Left lung (tissue), 10 donors: Measurements from ENCODE around the gene MTHFD1L. TPM values are rescaled to one million over a fixed set of nuclear protein-coding genes. Genes with fewer than 3 reads are reported as not detected.

ENCODE experiments used
- ATAC-seq: fragments of 200-7000 bp; cut with Tn5 transposase; one replicate; pipeline ENCODE4 v1.9.1; 2020; ENCODE audit warnings: moderate library complexity
- DNase-seq, 4 donors: peaks; one replicate each; pipeline ENCODE4 v3.0.0-alpha.2; 2013 to 2020
- H3K27ac ChIP-seq, 2 donors: fragments of 200-600 bp; sonication (generic) in 1 of 2; one replicate each; pipeline versions ENCODE4 v1.5.0 to v1.8.0; 2020 to 2021
- H3K27me3 ChIP-seq, 2 donors: fragments of 200-600 bp; sonication (generic) in 1 of 2; one replicate each; pipeline versions ENCODE4 v1.5.0 to v1.8.0; 2020 to 2021
- H3K36me3 ChIP-seq, 2 donors: fragments of 200-600 bp; sonication (generic) in 1 of 2; one replicate each; pipeline versions ENCODE4 v1.5.0 to v1.8.0; 2020 to 2021
- H3K4me1 ChIP-seq, 2 donors: fragments of 200-600 bp; one replicate each; pipeline ENCODE4 v1.8.0; 2021
- H3K4me3 ChIP-seq, 2 donors: fragments of 200-600 bp; sonication (generic) in 1 of 2; one replicate each; pipeline versions ENCODE4 v1.5.0 to v1.8.0; 2020 to 2021; ENCODE audit warnings: mild to moderate bottlenecking in 1 of 2
- H3K9me3 ChIP-seq, 2 donors: fragments of 200-600 bp; sonication (generic) in 1 of 2; one replicate each; pipeline versions ENCODE4 v1.5.0 to v1.8.0; 2020 to 2021
- CTCF ChIP-seq, 2 donors: fragments of 200-600 bp; sonication (generic) in 1 of 2; IDR thresholded peaks; one replicate each; pipeline versions ENCODE4 v1.5.0 to v1.8.0; 2021; ENCODE audit warnings: antibody characterized with exemption in 2 of 2
- intact Hi-C, 2 donors: fragments of 100-400 bp; cut with DNase I; formaldehyde crosslinking; loops; one replicate each; pipeline versions ENCODE4 v1.11.2 to v1.14.2; 2022
- polyA plus RNA-seq, 6 donors: library from polyadenylated mRNA; unstranded; fragments of 120-200 nt; gene quantifications; one replicate each; pipeline ENCODE4 v1.2.1, GENCODE V29; 2013; ENCODE audit not compliant: insufficient read length in 6 of 6
- total RNA-seq, 2 donors: library from RNA; stranded (reverse); fragmentation: NEBNext Ultra II Directional; extraction: Animal tissue kit (Norgen Biotek cat#: 25700); gene quantifications; one replicate each; pipeline ENCODE4 v1.2.1, GENCODE V29; 2021
- donor health status: DM: no; HTN: yes; CAD: no.
- donor health status: DM: no; HTN: no; CAD: no.

The MTHFD1L gene
- total and polyA plus RNA-seq, 8 donors, result 11.9 to 38.2 (median 16.0) TPM

- intact Hi-C loops, result no loop called here
- Histone ChIP-seq H3K27ac (no peak overlapping the region), H3K36me3 (peaks cover 0 to 34% of the 10 kb centered on the region in 2 donors), H3K4me1 (no peaks in the 10 kb centered on the region), H3K9me3 (no peaks in the 10 kb centered on the region), H3K4me3 (no peak overlapping the region), H3K27me3 (no peaks in the 10 kb centered on the region)
- peak in 1 of 4 donors; percentile 57 for DNase-seq
- no peak for ATAC-seq
- TF ChIP-seq CTCF (IDR thresholded peaks at IDR 0.05), result no peak
Observed at GRCh38 chr6:150906641-150907326, 41.3 kb downstream of the MTHFD1L start.

DNA sequence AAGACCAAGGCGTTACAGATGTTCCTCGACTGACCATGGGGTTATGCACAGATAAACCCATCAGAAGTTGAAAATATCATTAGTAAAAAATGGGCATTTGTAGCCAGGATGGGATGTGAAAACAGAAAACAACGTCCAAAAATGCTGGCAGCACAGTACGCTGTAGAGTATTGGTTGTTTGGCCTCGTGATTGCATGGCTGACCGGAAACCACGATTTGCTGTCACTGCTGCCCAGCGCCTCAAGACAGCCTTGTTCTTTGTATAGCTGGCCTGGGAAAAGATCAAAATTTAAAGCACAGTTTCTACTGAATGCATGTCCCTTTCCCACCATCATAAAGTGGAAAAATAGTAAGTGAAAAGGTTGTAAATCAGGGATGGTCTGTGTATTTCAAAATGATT is 41.9 kb downstream of the MTHFD1L start:
- Histone ChIP-seq H3K9me3 (no peaks in the 10 kb centered on the region), H3K27me3 (no peaks in the 10 kb centered on the region), H3K36me3 (peaks cover 0 to 36% of the 10 kb centered on the region in 2 donors), H3K4me1 (no peaks in the 10 kb centered on the region), H3K27ac (no peak overlapping the region), H3K4me3 (no peak overlapping the region)
- DNase-seq (peak in 2 of 4 donors; percentile 46 to 65), ATAC-seq (no peak)
- intact Hi-C loops, result no loop called here
- no peak for TF ChIP-seq CTCF (IDR thresholded peaks at IDR 0.05)

DNA sequence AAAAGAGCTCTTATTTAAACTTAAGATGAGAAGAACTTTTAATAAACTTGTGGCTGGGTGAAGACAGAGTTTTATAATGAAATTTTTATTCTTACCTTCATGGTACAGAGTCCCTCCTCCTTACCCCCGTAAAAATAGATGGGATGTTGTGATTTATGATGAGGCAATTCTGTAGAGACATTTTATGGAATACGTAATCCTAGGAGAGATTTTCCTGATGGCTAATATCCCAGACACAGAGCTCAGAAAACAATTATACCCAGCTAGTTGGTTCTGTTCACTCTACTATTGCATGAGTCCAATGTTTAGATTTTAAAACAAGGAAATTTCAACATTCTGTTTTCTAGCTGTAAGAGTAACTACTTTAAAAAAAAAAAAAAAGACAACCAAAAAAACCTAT is 43.4 kb downstream of the MTHFD1L start:
- Histone ChIP-seq H3K36me3 (peaks cover 0 to 36% of the 10 kb centered on the region in 2 donors), H3K27ac (no peak overlapping the region), H3K9me3 (no peaks in the 10 kb centered on the region), H3K4me1 (no peaks in the 10 kb centered on the region), H3K4me3 (no peak overlapping the region), H3K27me3 (no peaks in the 10 kb centered on the region)
- no peak for DNase-seq
- TF ChIP-seq CTCF (IDR thresholded peaks at IDR 0.05), result no peak
- intact Hi-C loops, result no loop called here
- ATAC-seq, result no peak

DNA sequence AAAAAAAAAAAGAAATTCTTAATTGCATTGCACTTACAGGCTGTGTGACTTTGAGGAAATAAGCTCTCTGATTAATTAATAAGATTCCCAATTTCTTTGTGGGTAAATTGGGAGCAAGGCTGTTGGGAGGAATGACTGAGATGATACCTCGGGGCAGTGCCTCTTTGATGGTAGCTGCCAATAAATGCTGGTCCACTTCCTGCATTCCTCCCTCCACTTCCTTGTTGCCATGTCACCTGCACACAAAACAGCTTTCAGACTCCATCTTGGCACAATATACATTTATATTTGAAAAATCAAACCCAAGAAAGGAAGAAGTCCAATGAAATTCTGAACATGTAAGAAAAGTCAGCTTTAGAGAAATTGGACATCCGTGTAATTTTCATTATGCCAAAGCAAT is 45.1 kb downstream of the MTHFD1L start:
- no peak for ATAC-seq
- intact Hi-C loops, result no loop called here

DNA sequence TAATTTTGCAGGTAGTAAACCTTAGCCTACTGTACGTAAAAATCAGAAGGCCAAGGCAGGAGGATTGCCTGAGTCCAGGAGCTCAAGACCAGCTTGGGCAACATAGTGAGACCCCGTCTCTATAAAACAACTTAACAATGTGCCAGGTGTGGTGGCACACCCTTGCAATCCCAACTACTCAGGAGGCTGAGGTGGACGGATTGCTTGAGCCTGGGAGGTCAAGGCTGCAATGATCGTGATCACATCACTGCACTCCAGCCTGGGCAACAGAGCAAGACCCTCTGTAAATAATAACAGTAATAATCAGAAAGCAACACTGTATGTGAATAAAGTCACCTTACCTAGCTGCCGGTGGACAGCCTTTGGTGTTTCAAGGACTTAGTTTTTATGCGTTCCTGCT is 48.9 kb downstream of the MTHFD1L start:
- no peaks in the 10 kb centered on the region for H3K4me1 ChIP-seq
- H3K27me3 ChIP-seq, result no peaks in the 10 kb centered on the region
- TF ChIP-seq CTCF (IDR thresholded peaks at IDR 0.05), result no peak
- intact Hi-C loops, result no loop called here
- no peak overlapping the region for H3K27ac ChIP-seq
- H3K4me3 ChIP-seq, result no peak overlapping the region
- no peak for DNase-seq
- H3K9me3 ChIP-seq, result no peaks in the 10 kb centered on the region
- no peak for ATAC-seq
- H3K36me3 ChIP-seq, result peaks cover 0 to 28% of the 10 kb centered on the region in 2 donors

More for the DNA sequence above, 45.1 kb downstream of the MTHFD1L start:
- Histone ChIP-seq H3K4me3 (no peak overlapping the region), H3K9me3 (no peaks in the 10 kb centered on the region), H3K27ac (no peak overlapping the region), H3K27me3 (no peaks in the 10 kb centered on the region), H3K36me3 (peaks cover 0 to 36% of the 10 kb centered on the region in 2 donors), H3K4me1 (no peaks in the 10 kb centered on the region)
- DNase-seq, result no peak
- no peak for TF ChIP-seq CTCF (IDR thresholded peaks at IDR 0.05)
